Measurements from ENCODE around the gene PCGF3.
"Not testable (repeated sequence)": the region's sequence is repeated elsewhere in the genome, so short reads cannot be mapped to it uniquely, and the experiment has no call there.

- not testable (repeated sequence) for TF ChIP-seq CTCF, POLR2A (IDR thresholded peaks at IDR 0.05)
Observed at GRCh38 chr4:730946-731904, 25.6 kb downstream of the PCGF3 start.

Measured in uterus (tissue), 2 donors.